SKM-1 (cell line): Measurements from ENCODE around the gene CDH23.

Source experiments
- DNase-seq: peaks from one replicate; lab custom pipeline; 2025; ENCODE audit not compliant: unreplicated experiment; lab: John Stamatoyannopoulos, UW

CDH23 gene

GRCh38 chr10:71818674-71819260 is 422.0 kb downstream of the CDH23 start:
- DNase-seq = no peak

- DNase-seq = no peak
Measured at GRCh38 chr10:71819441-71819861, 422.7 kb downstream of the CDH23 start.

GRCh38 chr10:71819985-71820384 is 423.3 kb downstream of the CDH23 start:
- no peak for DNase-seq

GRCh38 chr10:71820966-71821365 is 424.2 kb downstream of the CDH23 start:
- no peak for DNase-seq

- DNase-seq = no peak
Measured at GRCh38 chr10:71821909-71822763, 425.4 kb downstream of the CDH23 start.

GRCh38 chr10:71823356-71823755 is 426.6 kb downstream of the CDH23 start:
- DNase-seq = no peak

- DNase-seq = no peak
Measured at GRCh38 chr10:71824333-71824732, 427.6 kb downstream of the CDH23 start.

GRCh38 chr10:71825217-71825616 is 428.5 kb downstream of the CDH23 start:
- no peak for DNase-seq

- DNase-seq = no peak
Measured at GRCh38 chr10:71827852-71828251, 431.1 kb downstream of the CDH23 start.

GRCh38 chr10:71828702-71829101 is 432.0 kb downstream of the CDH23 start:
- no peak for DNase-seq

- DNase-seq = peak; percentile 91
Measured at GRCh38 chr10:71829171-71829570, 432.5 kb downstream of the CDH23 start.

- DNase-seq = no peak
Measured at GRCh38 chr10:71829896-71830295, 433.2 kb downstream of the CDH23 start.

- no peak for DNase-seq
Measured at GRCh38 chr10:71830726-71831125, 434.0 kb downstream of the CDH23 start.

- no peak for DNase-seq
Measured at GRCh38 chr10:71831646-71832552, 435.2 kb downstream of the CDH23 start.

- DNase-seq = no peak
Measured at GRCh38 chr10:71832967-71833366, 436.2 kb downstream of the CDH23 start.

- DNase-seq = no peak
Measured at GRCh38 chr10:71833451-71834342, 437.0 kb downstream of the CDH23 start.

- DNase-seq = no peak
Measured at GRCh38 chr10:71834343-71834674, 437.6 kb downstream of the CDH23 start.

GRCh38 chr10:71835671-71836595 is 439.2 kb downstream of the CDH23 start:
- no peak for DNase-seq

- DNase-seq = no peak
Measured at GRCh38 chr10:71836596-71836974, 439.9 kb downstream of the CDH23 start.
